Liver (tissue), 3 donors: ENCODE measurements around the gene CHD9NB.

Source experiments
- CTCF ChIP-seq: fragments of 150-350 bp; IDR thresholded peaks from 2 replicates; pipeline ENCODE4 v1.5.1; 2017; ENCODE audit warnings: improper control_type of control experiment, low read depth, low read length; ENCODE audit not compliant: missing input control
- FOXA2 ChIP-seq: IDR thresholded peaks from 2 replicates; pipeline ENCODE4 v1.6.1; 2016; ENCODE audit warnings: antibody characterized with exemption
- JUND ChIP-seq, 2 donors: IDR thresholded peaks; 2 replicates each; pipeline ENCODE4 v1.6.1; 2016; ENCODE audit warnings: antibody characterized with exemption in 2 of 2
- RAD21 ChIP-seq, 2 donors: IDR thresholded peaks; 2 replicates each; pipeline ENCODE4 v1.6.1; 2016; ENCODE audit warnings: antibody characterized with exemption in 2 of 2, mild to moderate bottlenecking in 2 of 2
- RXRA ChIP-seq, 2 donors: IDR thresholded peaks; 2 replicates each; pipeline ENCODE4 v1.6.1; 2017 to 2018; ENCODE audit warnings: antibody characterized with exemption in 2 of 2, mild to moderate bottlenecking in 1 of 2
- SP1 ChIP-seq: IDR thresholded peaks from 2 replicates; pipeline ENCODE4 v1.6.1; 2018; ENCODE audit warnings: antibody characterized with exemption, mild to moderate bottlenecking
- TAF1 ChIP-seq: conservative IDR thresholded peaks from 2 replicates; pipeline ENCODE4 v1.6.1; 2016; ENCODE audit warnings: antibody characterized with exemption, mild to moderate bottlenecking
- YY1 ChIP-seq: IDR thresholded peaks from 2 replicates; pipeline ENCODE4 v1.6.1; 2016; ENCODE audit warnings: antibody characterized with exemption, mild to moderate bottlenecking
- TF ChIP-seq, protein P1 (sequence below): IDR thresholded peaks from 2 replicates; pipeline ENCODE4 v1.6.1; 2016; ENCODE audit warnings: antibody characterized with exemption, mild to moderate bottlenecking
- donor health status: healthy.
- donor health status: healthy.

GRCh38 chr16:53007095-53007494 lies 45.6 kb downstream of the CHD9NB start:
- TF ChIP-seq CTCF, result no peak
- no peak for TF ChIP-seq YY1
- no peak for TF ChIP-seq SP1
- TF ChIP-seq, protein P1, sequence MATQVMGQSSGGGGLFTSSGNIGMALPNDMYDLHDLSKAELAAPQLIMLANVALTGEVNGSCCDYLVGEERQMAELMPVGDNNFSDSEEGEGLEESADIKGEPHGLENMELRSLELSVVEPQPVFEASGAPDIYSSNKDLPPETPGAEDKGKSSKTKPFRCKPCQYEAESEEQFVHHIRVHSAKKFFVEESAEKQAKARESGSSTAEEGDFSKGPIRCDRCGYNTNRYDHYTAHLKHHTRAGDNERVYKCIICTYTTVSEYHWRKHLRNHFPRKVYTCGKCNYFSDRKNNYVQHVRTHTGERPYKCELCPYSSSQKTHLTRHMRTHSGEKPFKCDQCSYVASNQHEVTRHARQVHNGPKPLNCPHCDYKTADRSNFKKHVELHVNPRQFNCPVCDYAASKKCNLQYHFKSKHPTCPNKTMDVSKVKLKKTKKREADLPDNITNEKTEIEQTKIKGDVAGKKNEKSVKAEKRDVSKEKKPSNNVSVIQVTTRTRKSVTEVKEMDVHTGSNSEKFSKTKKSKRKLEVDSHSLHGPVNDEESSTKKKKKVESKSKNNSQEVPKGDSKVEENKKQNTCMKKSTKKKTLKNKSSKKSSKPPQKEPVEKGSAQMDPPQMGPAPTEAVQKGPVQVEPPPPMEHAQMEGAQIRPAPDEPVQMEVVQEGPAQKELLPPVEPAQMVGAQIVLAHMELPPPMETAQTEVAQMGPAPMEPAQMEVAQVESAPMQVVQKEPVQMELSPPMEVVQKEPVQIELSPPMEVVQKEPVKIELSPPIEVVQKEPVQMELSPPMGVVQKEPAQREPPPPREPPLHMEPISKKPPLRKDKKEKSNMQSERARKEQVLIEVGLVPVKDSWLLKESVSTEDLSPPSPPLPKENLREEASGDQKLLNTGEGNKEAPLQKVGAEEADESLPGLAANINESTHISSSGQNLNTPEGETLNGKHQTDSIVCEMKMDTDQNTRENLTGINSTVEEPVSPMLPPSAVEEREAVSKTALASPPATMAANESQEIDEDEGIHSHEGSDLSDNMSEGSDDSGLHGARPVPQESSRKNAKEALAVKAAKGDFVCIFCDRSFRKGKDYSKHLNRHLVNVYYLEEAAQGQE, result no peak
- TF ChIP-seq FOXA2, result no peak
- no peak for TF ChIP-seq TAF1
- TF ChIP-seq JUND (IDR thresholded peaks at IDR 0.05), result no peak
- TF ChIP-seq RXRA (IDR thresholded peaks at IDR 0.05), result no peak
- no peak for TF ChIP-seq RAD21 (IDR thresholded peaks at IDR 0.05)
